CD4-positive, alpha-beta T cell (primary cell): ENCODE results near the gene SLC22A13. TPM values are rescaled to one million over a fixed set of nuclear protein-coding genes. Genes with fewer than 3 reads are reported as not detected.

Experiments used
- ATAC-seq: fragments of 200-7000 bp; cut with Tn5 transposase; one replicate; pipeline ENCODE4 v1.10.0; 2022; ENCODE audit warnings: mild to moderate bottlenecking; ENCODE audit not compliant: poor library complexity
- CTCF ChIA-PET: fragments of 350-600 bp; sonication (Branson Sonifier 250); formaldehyde crosslinking; loops from one replicate; lab custom pipeline; 2021; ENCODE audit warnings: antibody characterized with exemption, inconsistent platforms; lab: Charles Lee
- POLR2A ChIA-PET: fragments of 350-600 bp; sonication (Branson Sonifier 250); formaldehyde crosslinking; loops from one replicate; lab custom pipeline; 2021; ENCODE audit warnings: antibody characterized with exemption, inconsistent platforms; lab: Charles Lee
- DNase-seq, 14 experiments: peaks; one replicate each; pipeline ENCODE4 v3.0.0-alpha.2; 2013 to 2020; ENCODE audit warnings: mixed read lengths in 2 of 14
- H3K27ac ChIP-seq, 2 donors: one replicate each; pipeline versions ENCODE4 v1.5.1 to v1.7.0; 2013; ENCODE audit warnings: low read length in 2 of 2, low read depth in 1 of 2, mild to moderate bottlenecking in 1 of 2
- H3K27me3 ChIP-seq, 2 experiments: 1 replicate in 1 of 2; 2 replicates in 1 of 2; pipeline versions ENCODE4 v1.6.1 to v1.7.0; 2013; ENCODE audit warnings: low read length in 2 of 2, control low read depth in 1 of 2, mild to moderate bottlenecking in 1 of 2, moderate library complexity in 1 of 2; ENCODE audit not compliant: insufficient read depth in 2 of 2, control insufficient read depth in 1 of 2
- H3K36me3 ChIP-seq: one replicate; pipeline ENCODE4 v1.6.1; 2013; ENCODE audit warnings: low read length, control low read depth; ENCODE audit not compliant: insufficient read depth
- H3K4me1 ChIP-seq: one replicate; pipeline ENCODE4 v1.6.1; 2013; ENCODE audit warnings: low read length, control low read depth; ENCODE audit not compliant: insufficient read depth
- H3K4me3 ChIP-seq: one replicate; pipeline ENCODE4 v1.5.1; 2013; ENCODE audit warnings: mild to moderate bottlenecking, low read length, moderate library complexity
- H3K9me3 ChIP-seq, 2 experiments: 1 replicate in 1 of 2; 2 replicates in 1 of 2; pipeline versions ENCODE4 v1.6.1 to v1.7.0; 2013; ENCODE audit warnings: low read length in 2 of 2, mild to moderate bottlenecking in 2 of 2, control low read depth in 1 of 2, moderate library complexity in 1 of 2; ENCODE audit not compliant: control insufficient read depth in 1 of 2, insufficient read depth in 1 of 2
- H3K27ac Mint-ChIP-seq: one replicate; pipeline ENCODE4 v1.8.0; 2020; ENCODE audit warnings: mixed read lengths
- H3K27me3 Mint-ChIP-seq: one replicate; pipeline ENCODE4 v1.8.0; 2021; ENCODE audit warnings: mixed read lengths
- H3K36me3 Mint-ChIP-seq: one replicate; pipeline ENCODE4 v1.8.0; 2021; ENCODE audit warnings: low read depth, mixed read lengths
- H3K4me1 Mint-ChIP-seq: one replicate; pipeline ENCODE4 v1.8.0; 2021; ENCODE audit warnings: low read depth, mixed read lengths
- H3K4me3 Mint-ChIP-seq: one replicate; pipeline ENCODE4 v1.8.0; 2020; ENCODE audit warnings: mild to moderate bottlenecking, mixed read lengths
- H3K9me3 Mint-ChIP-seq: one replicate; pipeline ENCODE4 v1.8.0; 2020; ENCODE audit warnings: mixed read lengths
- CTCF ChIP-seq: fragments of 200-600 bp; IDR thresholded peaks from one replicate; pipeline ENCODE4 v1.8.0; 2022; ENCODE audit warnings: antibody characterized with exemption, mild to moderate bottlenecking
- intact Hi-C, 2 experiments: fragments of 100-400 bp; cut with DNase I in 1 of 2; cut with micrococcal nuclease in 1 of 2; formaldehyde crosslinking; loops; one replicate each; pipeline versions ENCODE4 v1.15.1 to v1.9.0; 2023 to 2025; cut with DNase I, micrococcal nuclease
- total RNA-seq, 174 experiments: library from RNA in 2 of 174; stranded (reverse) in 2 of 174; gene quantifications; one replicate each; pipeline ENCODE4 v1.2.3 and lab custom pipeline; 2021 to 2026

The SLC22A13 gene
- total RNA-seq, 2 experiments from 2014 or later, result 0.19 to 0.22 TPM

GRCh38 chr3:38323060-38323459, 57.4 kb downstream of the SLC22A13 start:
- intact Hi-C loops, result no loop called here
- Histone ChIP-seq H3K27me3 (no peaks in the 10 kb centered on the region), H3K27ac (no peak overlapping the region), H3K36me3 (no peaks in the 10 kb centered on the region), H3K4me3 (no peak overlapping the region), H3K9me3 (peaks cover 0 to 6% of the 10 kb centered on the region in 2 experiments), H3K4me1 (no peaks in the 10 kb centered on the region)
- H3K27me3 Mint-ChIP-seq, result peaks cover 4% of the 10 kb centered on the region
- H3K9me3 Mint-ChIP-seq, result no peaks in the 10 kb centered on the region
- H3K4me3 Mint-ChIP-seq, result no peak overlapping the region
- no peak for TF ChIP-seq CTCF
- no peak overlapping the region for H3K27ac Mint-ChIP-seq
- ChIA-PET POLR2A (no interaction called here), CTCF (no interaction called here)
- no peaks in the 10 kb centered on the region for H3K4me1 Mint-ChIP-seq
- no peak for ATAC-seq
- no peak for DNase-seq
- no peaks in the 10 kb centered on the region for H3K36me3 Mint-ChIP-seq

- no peaks in the 10 kb centered on the region for H3K36me3 ChIP-seq
- POLR2A ChIA-PET, result no interaction called here
- H3K4me1 ChIP-seq, result no peaks in the 10 kb centered on the region
- CTCF ChIA-PET, result no interaction called here
- H3K27me3 ChIP-seq, result no peaks in the 10 kb centered on the region
- H3K4me3 ChIP-seq, result no peak overlapping the region
- Mint-ChIP-seq H3K27me3 (peaks cover 4% of the 10 kb centered on the region), H3K9me3 (no peaks in the 10 kb centered on the region), H3K4me1 (no peaks in the 10 kb centered on the region), H3K36me3 (no peaks in the 10 kb centered on the region), H3K4me3 (no peak overlapping the region), H3K27ac (no peak overlapping the region)
- ATAC-seq (no peak), DNase-seq (no peak)
- intact Hi-C loops, result no loop called here
- TF ChIP-seq CTCF, result no peak
- peaks cover 0 to 6% of the 10 kb centered on the region in 2 experiments for H3K9me3 ChIP-seq
- H3K27ac ChIP-seq, result no peak overlapping the region
Measured at GRCh38 chr3:38325256-38325655, 59.6 kb downstream of the SLC22A13 start.

- H3K27ac ChIP-seq, result no peak overlapping the region
- no peak overlapping the region for H3K4me3 Mint-ChIP-seq
- ATAC-seq (no peak), DNase-seq (no peak)
- peaks cover 4% of the 10 kb centered on the region for H3K27me3 Mint-ChIP-seq
- H3K4me1 ChIP-seq, result no peaks in the 10 kb centered on the region
- H3K27ac Mint-ChIP-seq, result no peak overlapping the region
- ChIA-PET POLR2A (no interaction called here), CTCF (no interaction called here)
- intact Hi-C loops, result no loop called here
- no peak overlapping the region for H3K4me3 ChIP-seq
- H3K9me3 Mint-ChIP-seq, result no peaks in the 10 kb centered on the region
- no peaks in the 10 kb centered on the region for H3K4me1 Mint-ChIP-seq
- H3K27me3 ChIP-seq, result no peaks in the 10 kb centered on the region
- no peaks in the 10 kb centered on the region for H3K36me3 Mint-ChIP-seq
- no peaks in the 10 kb centered on the region for H3K36me3 ChIP-seq
- no peak for TF ChIP-seq CTCF
- peaks cover 0 to 6% of the 10 kb centered on the region in 2 experiments for H3K9me3 ChIP-seq
Measured at GRCh38 chr3:38327335-38328009, 61.9 kb downstream of the SLC22A13 start.

Other genes with a start within 250 kb of the SLC22A13 start
- gene PLCD1, start 236.2 kb upstream of the SLC22A13 start, total RNA-seq, result 10 to 100 TPM; 67.0 to 69.8 TPM
- 1 to 10 TPM; 4.4 to 5.1 TPM for gene DLEC1, start 226.6 kb upstream of the SLC22A13 start, total RNA-seq
- gene ACAA1, start 128.7 kb upstream of the SLC22A13 start, total RNA-seq, result 10 to 100 TPM; 56.4 to 58.9 TPM
- 10 to 100 TPM; 26.9 to 27.2 TPM for gene MYD88, start 127.2 kb upstream of the SLC22A13 start, total RNA-seq
- gene OXSR1, start 100.3 kb upstream of the SLC22A13 start, total RNA-seq, result 10 to 100 TPM; 28.3 to 30.3 TPM
- gene SLC22A14, start 16.5 kb downstream of the SLC22A13 start, total RNA-seq, result under 1 TPM in 1 of 2 experiments, not detected in 1; 0.11 TPM
- under 1 TPM; 0.25 to 0.59 TPM for gene XYLB, start 81.0 kb downstream of the SLC22A13 start, total RNA-seq
- gene ACVR2B, start 188.1 kb downstream of the SLC22A13 start, total RNA-seq, result 1 to 10 TPM; 3.6 to 4.3 TPM
- gene EXOG, start 230.5 kb downstream of the SLC22A13 start, total RNA-seq, result 10 to 100 TPM; 13.7 to 16.0 TPM